ENCODE measurements around the gene FAM20C. TPM values are rescaled to one million over a fixed set of nuclear protein-coding genes. Genes with fewer than 3 reads are reported as not detected.

FAM20C gene
- total RNA-seq, 1 donor from 2014 or later: 57.0 TPM

GRCh38 chr7:187227-187927 is 5.0 kb upstream of the FAM20C start:
- DNase-seq (ENCODE audit: low spot score): no peak
- intact Hi-C loops (cut with DNase I): no loop called here
- ATAC-seq: no peak

GRCh38 chr7:188174-188573 is 4.2 kb upstream of the FAM20C start:
- intact Hi-C loops (cut with DNase I): no loop called here
- ATAC-seq (no peak), DNase-seq (ENCODE audit: low spot score) (no peak)

GRCh38 chr7:188727-189500 is 3.5 kb upstream of the FAM20C start:
- DNase-seq (ENCODE audit: low spot score): no peak
- intact Hi-C loops (cut with DNase I): no loop called here

GRCh38 chr7:189719-190118 is 2.7 kb upstream of the FAM20C start:
- intact Hi-C loops (cut with DNase I): no loop called here
- ATAC-seq (no peak), DNase-seq (ENCODE audit: low spot score) (no peak)

More at GRCh38 chr7:188727-189500, 3.5 kb upstream of the FAM20C start:
- ATAC-seq: no peak

GRCh38 chr7:190196-190595 is 2.2 kb upstream of the FAM20C start:
- ATAC-seq: no peak
- intact Hi-C loops (cut with DNase I): no loop called here

GRCh38 chr7:191105-191980 is 1.0 kb upstream of the FAM20C start:
- ATAC-seq (peak; percentile 46), DNase-seq (ENCODE audit: low spot score) (no peak)
- intact Hi-C loops (cut with DNase I): no loop called here

More at GRCh38 chr7:190196-190595, 2.2 kb upstream of the FAM20C start:
- no peak for DNase-seq (ENCODE audit: low spot score)

GRCh38 chr7:192701-193480 is 520 bp downstream of the FAM20C start:
- intact Hi-C loops (cut with DNase I): no loop called here
- ATAC-seq: no peak
- no peak for DNase-seq (ENCODE audit: low spot score)

GRCh38 chr7:193481-194251 is 1.3 kb downstream of the FAM20C start:
- intact Hi-C loops (cut with DNase I): no loop called here
- ATAC-seq (no peak), DNase-seq (ENCODE audit: low spot score) (no peak)

GRCh38 chr7:194252-195009 is 2.1 kb downstream of the FAM20C start:
- intact Hi-C loops (cut with DNase I): no loop called here
- DNase-seq (ENCODE audit: low spot score) (no peak), ATAC-seq (peak; percentile 49)

- ATAC-seq: peak; percentile 21
- intact Hi-C loops (cut with DNase I): no loop called here
- no peak for DNase-seq (ENCODE audit: low spot score)
Observed at GRCh38 chr7:195010-195829, 2.8 kb downstream of the FAM20C start.

GRCh38 chr7:195830-196128 is 3.4 kb downstream of the FAM20C start:
- ATAC-seq (no peak), DNase-seq (ENCODE audit: low spot score) (no peak)
- intact Hi-C loops (cut with DNase I): loop anchor here (2.0 kb wide), 1 partner anchor 55 kb away; no protein-coding TSS in a partner anchor

GRCh38 chr7:196283-196682 is 3.9 kb downstream of the FAM20C start:
- no peak for ATAC-seq
- no peak for DNase-seq (ENCODE audit: low spot score)
- intact Hi-C loops (cut with DNase I): loop anchor here (2.0 kb wide), 1 partner anchor 55 kb away; no protein-coding TSS in a partner anchor

GRCh38 chr7:196778-197321 is 4.5 kb downstream of the FAM20C start:
- no peak for ATAC-seq
- intact Hi-C loops (cut with DNase I): loop anchor here (2.0 kb wide), 1 partner anchor 54 kb away; no protein-coding TSS in a partner anchor

GRCh38 chr7:197413-198335 is 5.3 kb downstream of the FAM20C start:
- ATAC-seq (no peak), DNase-seq (ENCODE audit: low spot score) (no peak)
- intact Hi-C loops (cut with DNase I): loop anchor here (2.0 kb wide), 1 partner anchor 53 kb away; no protein-coding TSS in a partner anchor

More at GRCh38 chr7:196778-197321, 4.5 kb downstream of the FAM20C start:
- DNase-seq (ENCODE audit: low spot score): no peak

Measured in sciatic nerve (tissue), 2 donors.